ENCODE data around the gene HADHB.

DNA sequence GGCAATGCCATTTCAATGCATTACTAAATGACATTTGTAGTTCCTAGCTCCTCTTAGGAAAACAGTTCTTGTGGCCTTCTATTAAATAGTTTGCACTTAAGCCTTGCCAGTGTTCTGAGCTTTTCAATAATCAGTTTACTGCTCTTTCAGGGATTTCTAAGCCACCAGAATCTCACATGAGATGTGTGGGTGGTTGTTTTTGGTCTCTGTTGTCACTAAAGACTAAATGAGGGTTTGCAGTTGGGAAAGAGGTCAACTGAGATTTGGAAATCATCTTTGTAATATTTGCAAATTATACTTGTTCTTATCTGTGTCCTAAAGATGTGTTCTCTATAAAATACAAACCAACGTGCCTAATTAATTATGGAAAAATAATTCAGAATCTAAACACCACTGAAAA lies 45.3 kb downstream of the HADHB start:
- TF ChIP-seq CTCF (IDR thresholded peaks at IDR 0.05): no peak
- no peak for TF ChIP-seq POLR2A (IDR thresholded peaks at IDR 0.05)
- TF ChIP-seq POLR2AphosphoS5 (IDR thresholded peaks at IDR 0.05): no peak
